HG02970 (cell line): ENCODE measurements around the gene RASA4B.
A peak's percentile ranks its signal among the peaks of the same experiment; 100 is the strongest.
"Not testable (repeated sequence)": the region's sequence is repeated elsewhere in the genome, so short reads cannot be mapped to it uniquely, and the experiment has no call there.

Source experiments
- ATAC-seq: cut with Tn5 transposase; IDR thresholded peaks from one replicate; pipeline ENCODE4 v1.9.1; 2021; ENCODE audit warnings: mild to moderate bottlenecking, moderate library complexity, moderate number of reproducible peaks; ENCODE audit not compliant: unreplicated experiment, low FRiP score

Gene RASA4B

DNA sequence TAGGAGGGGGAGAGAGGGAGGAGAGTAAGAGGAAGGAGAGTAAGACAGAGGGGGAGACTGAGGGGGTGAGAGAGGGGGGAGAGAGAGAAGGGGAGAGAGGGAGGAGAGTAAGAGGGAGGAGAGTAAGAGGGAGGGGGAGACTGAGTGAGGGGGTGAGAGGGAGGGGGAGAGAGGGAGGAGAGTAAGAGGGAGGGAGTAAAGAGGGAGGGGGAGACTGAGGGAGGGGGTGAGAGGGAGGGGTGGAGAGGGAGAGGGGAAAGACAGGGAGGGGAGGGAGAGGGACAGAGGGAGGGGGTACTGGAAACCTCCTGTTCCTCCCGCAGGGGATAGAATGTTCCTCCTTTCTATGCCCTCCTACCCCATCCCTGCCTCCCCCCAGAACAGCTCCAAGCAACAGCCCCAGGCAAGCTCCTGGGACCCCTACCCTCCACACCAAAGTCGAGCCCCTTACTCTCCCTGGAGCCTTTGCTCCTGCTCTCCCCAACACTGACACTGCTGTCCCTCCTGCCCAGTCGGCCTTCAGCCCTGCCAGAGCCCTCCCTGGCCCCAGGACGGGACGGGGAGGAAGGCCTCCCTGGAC is 4.8 kb downstream of the RASA4B start:
- ATAC-seq: not testable (repeated sequence)

DNA sequence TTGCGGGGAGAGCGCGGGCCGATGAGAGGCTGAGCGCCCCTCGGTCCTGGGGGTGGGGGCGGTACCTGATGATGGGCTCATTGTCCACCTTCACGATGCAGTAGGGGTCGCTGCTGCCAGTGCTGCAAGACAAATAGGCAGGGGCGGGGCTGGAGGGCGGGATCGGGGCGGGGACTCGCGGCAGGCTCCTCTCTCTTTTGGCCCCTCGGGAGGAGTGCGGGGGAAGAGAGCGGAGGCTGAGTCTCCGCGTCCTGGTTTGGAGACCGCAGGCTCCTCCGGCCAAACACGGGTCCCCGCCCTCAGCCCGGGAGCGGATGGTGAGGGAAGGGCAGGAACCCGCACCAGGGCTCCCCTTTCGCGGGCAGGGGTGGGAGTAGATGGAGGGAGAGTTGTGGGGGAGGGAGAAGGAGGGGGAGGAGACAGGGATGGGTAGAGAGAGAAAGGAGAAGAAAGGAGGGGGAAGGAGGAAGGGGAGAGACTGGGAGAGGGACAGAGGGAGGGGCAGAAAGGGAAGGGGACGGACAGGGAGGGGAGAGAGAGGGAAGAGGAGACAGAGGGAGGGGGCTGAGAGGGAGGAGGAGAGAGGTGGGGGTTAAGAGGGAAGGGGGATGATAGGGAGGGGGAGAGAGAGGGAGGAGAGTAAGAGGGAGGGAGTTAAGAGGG is 5.6 kb downstream of the RASA4B start:
- ATAC-seq: not testable (repeated sequence)

DNA sequence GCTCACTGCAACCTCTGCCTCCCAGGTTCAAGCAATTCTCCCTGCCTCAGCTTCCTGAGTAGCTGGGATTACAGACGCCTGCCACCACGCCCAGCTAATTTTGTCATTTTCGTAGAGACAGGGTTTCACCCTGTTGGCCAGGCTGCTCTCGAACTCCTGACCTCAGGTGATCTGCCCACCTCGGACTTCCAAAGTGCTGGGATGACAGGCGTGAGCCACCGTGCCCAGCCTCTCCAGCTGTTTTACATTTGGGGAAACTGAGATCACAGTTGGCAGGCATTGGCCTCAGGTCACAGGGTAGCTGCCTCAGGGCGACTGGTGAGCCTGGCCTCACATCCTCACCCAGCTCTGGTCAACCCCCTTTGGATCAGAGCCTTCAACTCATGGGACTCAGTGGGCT is 7.0 kb downstream of the RASA4B start:
- not testable (repeated sequence) for ATAC-seq

DNA sequence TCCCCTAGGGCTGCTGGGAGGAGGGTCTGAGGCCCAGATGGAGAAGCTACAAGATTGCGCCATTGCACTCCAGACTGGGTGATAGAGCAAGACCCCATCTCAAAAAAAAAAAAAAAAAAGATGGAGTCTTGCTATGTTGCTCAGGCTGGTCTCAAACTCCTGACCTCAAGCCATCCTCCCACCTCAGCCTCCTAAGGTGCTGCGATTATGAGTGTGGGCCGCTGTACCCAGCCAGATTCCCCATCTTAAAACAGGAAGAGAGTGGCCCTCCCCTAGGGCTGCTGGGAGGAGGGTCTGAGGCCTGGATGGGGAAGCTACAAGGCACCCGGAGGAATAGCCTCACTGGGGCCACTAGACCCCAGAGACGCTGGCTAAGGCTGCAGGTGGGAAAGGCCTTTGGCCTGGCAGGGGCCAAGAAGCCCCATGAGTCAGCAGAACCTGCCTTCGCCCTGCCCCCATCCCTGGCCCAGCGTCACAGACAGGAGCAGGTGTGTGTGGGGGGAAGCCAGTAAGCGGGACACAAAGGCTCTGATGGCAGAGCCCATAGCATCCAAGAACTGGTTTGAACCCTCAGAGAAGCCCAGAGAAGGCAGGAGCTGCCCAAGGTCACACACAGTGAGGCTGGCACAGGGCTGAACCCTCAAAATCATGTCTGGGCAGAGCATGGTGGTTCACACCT is 10.0 kb downstream of the RASA4B start:
- ATAC-seq: not testable (repeated sequence)

DNA sequence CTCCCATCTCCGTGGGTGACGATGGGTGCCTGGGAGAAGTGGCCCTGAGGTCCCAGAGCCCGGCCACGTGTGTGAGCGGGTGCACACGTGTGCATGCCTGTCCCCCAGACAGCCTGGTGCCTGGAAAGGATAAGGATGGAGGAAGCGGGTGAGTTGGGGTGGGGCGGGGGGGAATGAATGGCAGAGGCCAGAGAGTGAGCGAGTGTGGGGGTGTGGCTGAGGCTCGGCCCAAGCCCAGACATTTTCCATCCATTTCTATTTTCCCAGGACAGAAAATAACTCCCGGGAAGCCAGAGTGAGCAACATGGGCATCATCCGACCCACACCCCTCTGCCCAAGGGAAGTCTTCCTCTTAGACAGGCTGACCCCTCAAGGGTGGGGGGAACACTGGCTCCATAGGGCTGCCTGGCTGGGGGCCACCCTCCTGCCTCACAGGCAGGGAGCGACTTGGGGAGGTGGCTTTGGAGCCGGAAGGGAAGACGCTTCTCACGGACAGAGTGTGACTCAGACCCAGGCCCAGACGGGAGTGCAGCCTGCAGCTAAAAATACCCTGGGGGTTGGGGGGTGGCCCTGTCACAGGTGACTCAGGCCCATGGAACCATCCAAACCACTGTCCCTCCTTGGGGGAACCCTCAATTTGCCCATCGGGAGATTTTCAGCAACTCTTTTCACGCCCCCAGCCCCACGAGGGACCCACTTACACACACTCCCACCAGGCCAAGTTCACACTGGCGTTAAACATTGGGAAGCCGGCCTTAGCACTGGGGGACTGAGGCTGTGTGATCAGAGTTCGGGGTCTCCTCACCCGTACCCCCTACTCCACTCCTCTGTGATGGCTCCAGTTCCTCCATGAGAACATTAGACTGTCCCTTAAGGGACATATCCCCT is 12.0 kb downstream of the RASA4B start:
- ATAC-seq: not testable (repeated sequence)

DNA sequence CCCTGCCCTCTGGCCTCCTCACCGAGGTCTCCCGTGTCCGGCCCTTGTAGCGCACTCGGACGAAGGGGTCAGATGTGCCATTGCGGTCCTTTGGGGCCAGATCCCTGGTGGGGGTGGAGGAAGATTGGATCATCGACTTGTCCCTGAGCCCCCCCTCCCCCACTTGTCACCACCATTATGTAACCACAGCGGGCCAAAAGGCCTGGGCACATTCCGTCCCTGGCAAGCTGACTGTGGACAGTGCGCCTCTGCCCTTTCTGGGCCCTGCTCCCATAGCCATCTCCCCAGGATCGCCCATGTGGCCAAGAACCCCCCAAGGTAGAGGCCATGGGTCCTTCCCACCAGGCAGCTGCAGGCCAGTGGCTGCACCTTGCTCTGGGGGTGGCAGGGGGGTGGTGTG is 14.4 kb downstream of the RASA4B start:
- ATAC-seq: not testable (repeated sequence)

DNA sequence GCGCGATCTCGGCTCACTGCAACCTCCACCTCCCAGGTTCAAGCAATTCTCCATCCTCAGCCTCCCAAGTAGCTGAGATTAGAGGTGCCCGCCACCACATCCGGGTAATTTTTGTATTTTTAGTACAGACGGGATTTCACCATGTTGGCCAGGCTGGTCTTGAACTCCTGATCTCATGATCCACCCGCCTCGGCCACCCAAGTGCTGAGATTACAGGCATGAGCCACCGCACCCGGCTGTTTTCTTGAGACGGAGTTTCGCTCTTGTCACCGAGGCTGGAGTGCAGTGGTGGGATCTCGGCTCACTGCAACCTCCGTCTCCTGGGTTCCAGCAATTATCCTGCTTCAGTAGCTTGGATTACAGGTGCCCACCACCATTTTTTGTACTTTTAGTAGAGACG is 19.3 kb downstream of the RASA4B start:
- not testable (repeated sequence) for ATAC-seq

DNA sequence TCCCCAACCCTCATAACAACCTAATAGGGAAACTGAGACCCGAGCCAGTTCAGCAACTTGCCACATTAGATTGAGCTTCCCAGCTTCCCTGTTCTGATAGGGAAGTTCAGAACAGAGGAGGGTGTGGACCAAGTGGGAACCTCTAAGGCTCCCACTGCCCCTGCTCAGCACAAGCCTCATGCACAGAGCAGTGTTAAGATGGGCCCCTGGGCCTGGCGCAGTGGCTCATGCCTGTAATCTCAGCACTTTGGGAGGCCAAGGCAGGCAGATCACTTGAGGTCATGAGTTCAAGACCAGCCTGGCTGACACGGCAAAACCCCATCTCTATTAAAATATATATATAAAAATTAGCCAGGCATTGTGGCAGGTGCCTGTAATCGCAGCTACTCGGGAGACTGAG is 20.3 kb downstream of the RASA4B start:
- not testable (repeated sequence) for ATAC-seq

DNA sequence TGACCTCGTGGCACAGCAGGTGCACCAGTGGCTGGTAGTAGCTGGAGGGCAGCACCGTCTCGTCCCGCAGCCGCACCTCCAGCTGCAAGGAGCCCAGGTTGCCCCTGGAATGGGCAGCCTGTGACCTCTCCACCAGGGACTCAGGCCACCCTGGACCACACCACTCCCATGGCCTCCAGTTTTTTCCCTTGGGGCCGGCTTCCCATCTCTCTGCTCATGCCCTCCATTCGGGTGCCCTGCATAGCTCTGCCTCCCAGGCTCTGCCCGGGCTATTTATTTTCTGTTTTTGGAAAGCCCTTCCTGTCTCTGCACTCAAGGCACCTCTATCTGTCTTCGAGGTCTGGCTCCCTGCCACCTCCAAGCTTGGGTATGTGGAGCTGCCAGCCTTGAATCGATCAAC is 20.7 kb downstream of the RASA4B start:
- ATAC-seq: not testable (repeated sequence)

DNA sequence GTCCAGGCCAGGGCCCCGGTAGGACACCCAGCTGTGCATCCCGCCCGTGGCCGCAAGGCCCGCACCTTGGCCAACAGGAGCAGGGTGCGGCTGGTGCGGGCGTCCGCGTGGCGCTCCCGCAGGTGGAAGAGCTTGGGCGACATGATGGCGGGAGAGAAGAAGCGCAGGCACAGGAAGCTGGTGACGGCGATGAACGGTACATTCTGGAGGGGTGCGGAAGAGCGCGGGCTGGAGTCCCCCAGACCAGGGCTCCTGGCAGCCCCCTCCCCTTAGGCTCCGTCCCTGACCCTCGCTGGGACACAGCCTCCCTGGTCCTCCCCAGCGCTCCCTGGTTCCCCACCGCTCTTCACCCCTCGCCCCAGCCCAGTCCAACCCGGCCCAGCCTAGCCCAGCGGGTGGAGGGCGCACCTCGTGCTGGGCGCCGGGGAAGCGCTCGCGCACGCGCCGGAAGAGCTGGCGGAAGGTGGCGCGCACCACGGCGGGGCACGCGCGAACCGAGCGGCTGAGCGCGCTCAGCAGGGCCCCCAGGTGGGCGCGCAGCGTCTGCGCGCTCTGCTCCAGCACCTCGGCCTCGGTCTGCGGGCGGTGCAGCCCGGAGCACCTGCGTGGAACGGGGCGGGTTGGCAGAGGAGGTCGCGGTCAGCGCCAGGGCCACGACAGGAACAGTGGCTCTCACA is 23.0 kb downstream of the RASA4B start:
- ATAC-seq: peak; percentile 51

DNA sequence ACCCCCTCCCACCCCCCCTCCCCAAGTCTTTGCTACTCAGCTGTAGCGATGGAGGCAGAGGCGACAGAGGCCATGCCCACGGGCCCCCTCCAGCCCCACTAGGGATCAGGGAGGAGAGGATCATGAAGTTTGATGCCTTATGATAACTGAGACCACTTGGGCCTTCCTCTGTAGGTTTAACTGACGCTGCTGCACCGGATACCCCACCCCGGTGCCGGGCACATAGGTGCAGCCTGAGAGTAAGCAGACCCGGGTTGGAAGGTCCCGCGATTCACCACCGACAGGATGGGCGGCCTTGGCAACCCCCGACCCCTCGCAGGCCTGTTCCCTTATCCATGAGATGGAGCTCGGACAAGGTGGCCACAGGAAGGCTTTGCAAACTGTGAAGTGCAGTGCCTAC is 23.6 kb downstream of the RASA4B start:
- ATAC-seq: not testable (repeated sequence)

DNA sequence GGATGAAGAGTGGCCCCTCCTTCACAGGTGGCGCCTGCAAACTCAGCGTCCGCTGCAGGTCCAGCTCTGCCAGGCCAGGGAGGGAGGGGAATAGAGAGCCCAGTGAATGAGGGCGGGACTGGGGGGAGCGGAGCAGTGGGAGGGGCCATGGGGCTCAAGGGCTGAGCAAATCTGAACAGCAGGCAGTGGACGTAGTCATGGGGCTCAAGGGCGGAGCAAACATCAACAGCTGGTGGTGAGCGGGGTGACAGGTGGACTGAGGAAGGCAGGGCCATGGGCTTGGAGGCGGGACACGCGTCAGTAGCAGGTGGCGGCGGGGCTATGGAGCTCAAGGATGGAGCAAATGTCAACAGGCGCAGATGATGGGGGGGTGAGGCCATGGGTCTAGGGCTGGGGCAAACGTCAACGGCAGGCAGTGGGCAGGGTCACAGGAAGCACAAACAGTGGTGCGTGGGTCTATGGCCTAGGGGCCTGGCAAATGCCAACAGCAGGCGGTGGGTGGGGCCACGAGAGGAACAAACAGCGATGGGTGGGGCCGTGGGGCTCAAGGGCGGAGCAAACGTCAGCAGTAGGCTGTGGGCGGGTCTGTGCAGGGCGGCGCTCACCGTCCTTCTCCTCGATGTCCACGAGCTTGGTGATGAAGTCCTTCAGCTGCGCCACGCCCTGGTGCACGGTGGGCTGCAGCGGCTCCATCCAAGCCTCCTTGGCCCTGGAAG is 24.2 kb downstream of the RASA4B start:
- not testable (repeated sequence) for ATAC-seq

DNA sequence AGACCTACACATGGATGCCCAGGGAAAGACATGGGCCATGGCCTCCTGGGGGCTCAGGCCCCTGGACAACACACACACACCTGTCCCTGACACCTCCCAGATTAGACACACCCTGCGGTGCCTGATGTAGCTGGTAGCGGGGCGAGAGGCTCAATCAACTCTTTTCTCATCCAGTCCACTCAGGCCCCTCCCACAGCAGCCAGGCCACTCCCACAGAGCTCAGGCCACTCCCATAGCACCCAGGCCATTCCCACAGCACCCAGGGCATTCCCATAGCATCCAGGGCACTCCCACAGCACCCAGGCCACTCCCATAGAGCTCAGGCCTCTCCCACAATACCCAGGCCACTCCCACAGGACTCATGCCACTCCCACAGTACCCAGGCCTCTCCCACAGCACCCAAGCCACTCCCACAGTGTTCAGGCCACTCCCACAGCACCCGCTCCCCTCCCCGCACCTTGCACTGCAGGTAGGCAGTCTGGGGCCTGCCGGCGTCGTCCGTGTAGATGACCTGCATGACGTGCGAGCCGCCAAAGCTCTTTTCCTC is 27.0 kb downstream of the RASA4B start:
- not testable (repeated sequence) for ATAC-seq

DNA sequence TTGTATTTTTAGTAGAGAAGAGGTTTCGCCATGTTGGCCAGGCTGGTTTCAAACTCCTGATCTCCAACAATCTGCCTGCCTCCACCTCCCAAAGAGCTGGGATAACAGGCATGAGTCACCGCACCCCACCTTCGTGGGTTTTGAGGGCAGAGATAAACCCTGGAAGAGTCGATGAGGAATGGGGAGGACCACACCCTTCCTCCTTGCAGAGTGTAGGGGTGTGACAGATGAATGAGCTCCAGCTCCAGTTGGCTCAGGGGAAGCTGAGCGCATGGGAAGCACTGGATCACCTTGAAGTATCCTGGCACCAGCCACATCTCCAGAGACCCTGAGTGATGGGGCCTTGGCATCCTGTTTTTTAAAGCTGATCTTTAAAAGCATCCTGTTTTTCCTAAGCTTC is 33.3 kb downstream of the RASA4B start:
- not testable (repeated sequence) for ATAC-seq

DNA sequence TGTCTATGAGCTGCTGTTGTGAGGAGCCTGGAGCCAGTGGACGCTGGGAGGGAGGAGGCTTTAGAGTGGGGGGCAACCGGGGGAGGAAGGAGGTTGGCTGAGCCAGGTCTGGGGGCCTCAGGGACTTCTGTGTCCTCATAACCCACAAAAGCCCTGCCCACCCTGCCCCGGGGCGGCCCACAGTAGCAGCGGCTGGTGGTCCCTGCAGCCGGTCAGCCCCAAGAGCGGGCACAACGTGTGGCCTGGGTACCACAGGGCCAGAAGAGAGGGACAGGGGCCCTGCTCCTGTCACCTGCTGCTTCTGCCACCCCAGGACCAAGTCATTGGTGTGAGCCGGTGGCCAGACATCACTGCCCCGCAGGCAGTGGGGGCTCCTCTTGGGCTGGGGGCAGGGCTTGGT is 35.6 kb downstream of the RASA4B start:
- ATAC-seq: not testable (repeated sequence)

DNA sequence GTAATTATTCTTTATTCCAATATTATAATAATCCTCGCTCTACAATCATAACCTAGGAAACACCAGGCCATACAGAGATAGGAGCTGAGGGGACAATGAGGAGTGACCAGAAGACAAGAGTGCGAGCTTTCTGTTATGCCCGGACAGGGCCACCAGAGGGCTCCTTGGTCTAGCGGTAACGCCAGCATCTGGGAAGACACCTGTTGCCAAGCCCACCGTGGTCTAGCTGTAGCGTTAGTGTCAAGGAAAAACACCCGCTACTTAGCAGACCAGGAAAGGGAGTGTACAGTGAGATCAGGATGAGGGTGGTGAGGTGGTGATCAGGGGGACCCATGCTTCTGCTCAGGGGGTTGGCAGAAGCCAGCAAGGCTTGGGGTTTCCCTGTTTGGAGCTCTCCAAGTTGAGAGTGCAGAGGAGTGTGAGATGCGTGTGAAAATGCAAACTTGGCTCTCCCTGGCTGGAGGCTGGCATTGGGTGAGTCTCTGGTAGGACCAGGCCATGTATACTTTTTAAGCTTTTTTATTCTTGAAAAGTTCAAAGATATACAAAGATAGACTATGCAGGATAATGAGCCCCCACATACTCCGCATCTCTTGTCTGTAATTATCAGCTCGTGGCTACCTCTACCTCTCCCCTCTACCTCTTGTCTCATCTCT is 37.5 kb downstream of the RASA4B start:
- not testable (repeated sequence) for ATAC-seq

DNA sequence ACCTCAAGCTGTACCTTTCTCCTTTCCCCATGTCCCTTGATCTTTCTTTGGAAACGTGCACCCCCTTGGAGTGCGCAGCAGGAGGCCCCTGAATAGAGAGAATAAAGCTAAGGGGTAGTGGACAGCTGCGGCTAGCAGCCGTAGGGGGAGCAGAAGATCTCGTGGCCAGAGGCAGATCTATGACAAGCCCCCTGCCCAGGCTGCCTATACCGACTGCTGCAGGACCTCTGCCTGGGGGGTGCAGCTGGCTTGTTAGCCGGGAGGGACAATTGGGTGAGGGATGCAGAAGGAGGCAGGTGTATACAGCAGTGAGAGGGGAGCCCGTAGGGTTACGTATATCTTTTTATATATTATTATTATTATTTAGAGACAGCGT is 38.4 kb downstream of the RASA4B start:
- peak; percentile 30 for ATAC-seq

DNA sequence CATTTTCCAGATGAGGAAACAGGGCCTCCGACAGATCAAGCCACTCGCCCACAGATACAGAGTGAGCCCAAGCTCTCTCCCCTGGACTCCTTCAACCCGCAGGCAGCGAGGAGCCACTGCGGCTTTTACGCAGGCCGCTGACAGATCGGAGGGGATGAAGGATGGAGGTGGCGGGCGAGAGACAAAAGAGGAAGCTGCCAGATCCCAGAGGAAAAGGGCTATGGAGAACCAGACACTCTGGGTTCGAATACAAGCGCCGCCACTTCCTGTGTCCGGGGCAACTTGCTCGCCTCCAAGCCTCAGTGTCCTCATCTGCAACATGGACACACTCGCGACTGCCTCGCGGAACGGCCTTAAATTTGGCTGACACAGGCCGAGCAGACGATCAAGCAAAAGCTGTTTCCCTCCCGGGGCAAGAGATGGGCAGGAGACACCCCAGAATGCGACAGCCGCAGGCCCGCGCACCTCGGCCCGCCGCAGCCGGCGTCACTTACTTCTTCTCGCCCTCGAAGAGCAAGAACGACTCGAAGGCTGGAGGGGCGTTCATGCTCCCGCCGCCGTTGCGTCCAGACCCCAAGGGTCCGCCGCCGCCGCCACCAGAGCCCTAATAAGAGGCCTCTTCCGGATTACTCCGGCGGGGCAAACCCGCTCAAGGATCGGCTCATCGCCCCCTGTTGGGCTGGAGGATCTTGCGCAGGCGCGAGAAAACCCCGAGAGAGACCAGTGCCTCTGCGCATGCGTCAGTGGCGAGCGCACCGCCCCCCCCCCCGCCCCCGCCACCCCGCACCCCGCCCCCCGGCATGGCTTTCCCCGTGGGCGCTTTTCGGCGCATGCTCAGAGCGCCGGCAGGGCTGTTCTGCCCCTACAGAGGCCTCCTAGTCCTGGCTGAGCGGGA is 39.0 kb downstream of the RASA4B start, which contains the start of gene POLR2J:
Gene POLR2J, minus strand, starts transcription at position 609 of the 895 bp plus-strand sequence. Its CDS starts 62 bp downstream, at position 547.
- ATAC-seq: peak; percentile 91
